B cell (primary cell): ENCODE data around the gene ZFP1.

Experiments used
- CTCF ChIP-seq: fragments of 200-600 bp; IDR thresholded peaks from one replicate; pipeline ENCODE4 v1.8.0; 2022; ENCODE audit warnings: antibody characterized with exemption, mild to moderate bottlenecking
- EZH2 ChIP-seq: IDR thresholded peaks from 2 replicates; pipeline ENCODE4 v1.6.1; 2012; ENCODE audit warnings: borderline replicate concordance, low read depth, mild to moderate bottlenecking, moderate library complexity, low read length; ENCODE audit not compliant: insufficient read depth, poor library complexity, severe bottlenecking

GRCh38 chr16:75181630-75182029 lies 33.3 kb downstream of the ZFP1 start:
- TF ChIP-seq CTCF: no peak
- no peak for TF ChIP-seq EZH2
